ENCODE results near the gene KANK3. TPM values are rescaled to one million over a fixed set of nuclear protein-coding genes. Genes with fewer than 3 reads are reported as not detected.
"Not testable (repeated sequence)": the region's sequence is repeated elsewhere in the genome, so short reads cannot be mapped to it uniquely, and the experiment has no call there.

KANK3 gene
- total RNA-seq, 1 experiment from 2014 or later, result 7.7 TPM

GRCh38 chr19:8314981-8315640, 28.0 kb downstream of the KANK3 start:
- H3K9me3 Mint-ChIP-seq; H3K9ac ChIP-seq (ENCODE audit: extremely low read depth, insufficient read length, low read length); DNase-seq; H3K23ac ChIP-seq (ENCODE audit: insufficient read length, low read depth, low read length); H3K27me3 ChIP-seq (ENCODE audit: insufficient read depth, low read length); H3K79me2 ChIP-seq (ENCODE audit: insufficient read depth, low read length); H2BK20ac ChIP-seq (ENCODE audit: low read depth, low read length, poor library complexity, severe bottlenecking); H3K4me2 ChIP-seq (ENCODE audit: insufficient read depth, insufficient read length, low read length); H2BK120ac ChIP-seq (ENCODE audit: low read depth, low read length, poor library complexity, severe bottlenecking); H3K4ac ChIP-seq (ENCODE audit: low read depth, low read length); H2AK5ac ChIP-seq (ENCODE audit: insufficient read length, low read length); H3K56ac ChIP-seq (ENCODE audit: insufficient read length, low read depth, low read length); H2BK12ac ChIP-seq (ENCODE audit: insufficient read length, low read depth, low read length); H3K9me3 ChIP-seq (ENCODE audit: control insufficient read depth, low read depth, low read length); H3K27me3 Mint-ChIP-seq (ENCODE audit: low read depth); H2AFZ ChIP-seq (ENCODE audit: low read length); H3K18ac ChIP-seq (ENCODE audit: insufficient read length, low read depth, low read length); H2BK5ac ChIP-seq (ENCODE audit: insufficient read length, low read length); H3K4me3 Mint-ChIP-seq; H4K5ac ChIP-seq (ENCODE audit: insufficient read length, low read depth, low read length); H3K23me2 ChIP-seq (ENCODE audit: insufficient read length, low read depth, low read length, poor library complexity, severe bottlenecking); H4K8ac ChIP-seq (replicated peaks; ENCODE audit: insufficient read length, low read depth, low read length); H3K27ac ChIP-seq (ENCODE audit: insufficient read length, low read depth, low read length); H4K20me1 ChIP-seq (ENCODE audit: control insufficient read depth, insufficient read depth, insufficient read length); H3K14ac ChIP-seq (ENCODE audit: insufficient read depth, low read length); H3K27ac Mint-ChIP-seq; H4K91ac ChIP-seq (ENCODE audit: insufficient read length, low read depth, low read length); H3K4me1 ChIP-seq (ENCODE audit: insufficient read depth, low read length); H2BK15ac ChIP-seq (ENCODE audit: low read depth, low read length); H3K79me1 ChIP-seq (ENCODE audit: insufficient read depth, low read depth, low read length, poor library complexity, severe bottlenecking); H3T11ph ChIP-seq (ENCODE audit: low read length): not testable (repeated sequence)
- Mint-ChIP-seq H3K36me3 (ENCODE audit: insufficient read depth in 1 of 3, low read depth in 3 of 3) (peaks cover 25 to 49% (median 42%) of the 10 kb centered on the region in 3 experiments), H3K4me1 (peaks cover 11 to 13% of the 10 kb centered on the region in 2 experiments)
- WGBS (ENCODE audit: extremely low coverage, insufficient read length, low lambda C conversion rate), result no CpG with 5 or more reads among the region's 11 CpGs
